GM19238 (cell line): ENCODE results near the gene RFTN1.
"Not testable (repeated sequence)": the region's sequence is repeated elsewhere in the genome, so short reads cannot be mapped to it uniquely, and the experiment has no call there.

ENCODE experiments used
- DNase-seq: peaks from one replicate; pipeline ENCODE4 v3.0.0; 2011; ENCODE audit warnings: low spot score; ENCODE audit not compliant: insufficient read length

RFTN1 gene

DNA sequence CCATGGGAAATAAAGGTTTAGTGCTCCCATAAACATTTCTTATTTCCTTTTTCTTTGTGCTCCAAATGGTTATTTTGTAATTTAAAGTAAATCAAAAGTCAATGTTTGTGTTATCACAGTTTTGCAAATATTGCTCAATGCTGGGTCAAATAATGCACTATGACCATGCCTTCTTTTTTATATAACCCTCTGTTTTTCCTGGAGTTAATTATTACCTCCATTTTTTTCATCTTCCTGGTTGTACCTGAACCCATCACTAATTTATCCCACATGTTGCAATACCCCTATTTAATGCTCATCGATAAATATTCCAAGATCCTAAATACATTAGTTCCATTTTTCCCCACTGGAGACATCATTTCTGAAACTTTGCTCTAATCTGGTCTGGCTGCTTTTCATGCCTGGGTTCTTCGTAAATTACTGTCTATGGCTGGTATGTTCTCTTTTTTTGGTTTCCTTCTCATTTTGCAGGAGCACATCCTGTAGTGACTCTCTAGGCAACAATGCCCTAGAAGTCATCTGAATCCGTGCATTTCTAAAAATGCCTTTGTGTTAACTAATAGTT lies 182.1 kb downstream of the RFTN1 start:
- no peak for DNase-seq

DNA sequence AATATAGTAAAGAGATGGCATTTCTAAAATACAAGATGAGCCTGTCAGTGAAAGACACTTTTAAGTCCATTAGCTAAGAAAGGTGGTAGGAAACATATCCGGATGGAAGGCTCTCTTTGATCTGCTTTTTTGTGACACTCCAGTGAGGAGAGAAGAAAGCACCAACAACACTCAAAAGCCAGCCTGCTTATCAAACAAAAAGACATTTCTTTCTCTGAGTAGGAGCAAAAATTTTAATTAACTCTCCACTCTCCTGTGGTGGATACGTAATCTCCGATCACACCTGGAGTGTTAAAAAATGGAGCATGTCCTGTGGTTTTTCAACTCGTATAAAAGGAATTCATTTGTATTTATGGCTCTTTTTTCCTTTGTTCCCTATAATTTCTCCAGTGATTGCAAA lies 183.1 kb downstream of the RFTN1 start:
- no peak for DNase-seq

DNA sequence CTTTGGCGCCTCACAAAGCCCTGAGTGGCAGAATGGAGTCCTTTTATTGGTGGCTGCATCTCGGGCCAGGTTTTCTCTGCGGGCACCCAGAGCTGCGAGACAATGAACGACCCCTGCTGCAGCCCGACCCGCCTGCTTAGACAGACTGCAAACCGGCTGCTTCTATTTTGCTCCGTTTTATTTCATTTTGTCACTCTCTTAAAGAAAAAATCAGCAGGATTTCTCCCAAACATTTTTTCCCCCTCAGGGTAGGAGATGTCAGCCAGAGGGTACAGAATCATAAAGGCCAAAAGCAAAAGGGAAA lies 183.7 kb downstream of the RFTN1 start:
- no peak for DNase-seq

DNA sequence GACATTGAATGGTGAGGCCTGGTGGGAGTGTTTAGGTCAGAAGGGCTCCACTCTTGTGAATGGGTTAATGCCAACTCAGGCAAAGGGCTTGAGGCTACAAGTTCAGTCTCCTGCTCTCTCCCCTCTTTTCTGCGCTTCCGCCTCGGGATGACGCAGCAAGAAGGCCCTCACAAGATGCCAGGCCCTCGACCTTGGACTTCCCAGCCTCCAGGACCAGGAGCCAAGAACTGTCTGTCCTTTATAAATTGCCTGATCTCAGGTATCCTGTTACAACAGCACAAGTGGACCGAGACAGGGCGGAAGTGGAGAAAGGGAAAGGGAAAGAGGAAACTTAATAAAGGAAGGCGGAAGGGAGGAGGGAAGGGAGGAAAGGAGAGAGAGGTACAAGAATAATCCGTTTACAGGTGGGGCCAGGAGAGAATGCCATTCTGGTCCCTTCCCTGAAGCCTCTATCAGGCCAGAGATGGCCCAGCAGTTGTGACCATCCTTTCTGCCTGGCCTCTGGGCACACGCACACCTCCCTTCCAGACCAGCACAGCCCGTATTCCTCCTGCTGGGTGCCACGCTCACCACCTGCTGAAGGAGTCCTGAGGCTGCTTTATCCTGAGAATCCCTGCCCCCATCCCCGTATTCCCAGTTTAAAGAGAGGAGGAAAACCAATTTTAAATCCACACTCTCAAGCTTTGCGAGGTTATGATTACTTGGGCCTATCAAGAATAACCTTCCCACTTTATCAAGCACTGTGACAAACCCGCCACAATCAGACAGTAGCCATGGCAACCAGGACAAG lies 184.3 kb downstream of the RFTN1 start:
- DNase-seq: no peak

DNA sequence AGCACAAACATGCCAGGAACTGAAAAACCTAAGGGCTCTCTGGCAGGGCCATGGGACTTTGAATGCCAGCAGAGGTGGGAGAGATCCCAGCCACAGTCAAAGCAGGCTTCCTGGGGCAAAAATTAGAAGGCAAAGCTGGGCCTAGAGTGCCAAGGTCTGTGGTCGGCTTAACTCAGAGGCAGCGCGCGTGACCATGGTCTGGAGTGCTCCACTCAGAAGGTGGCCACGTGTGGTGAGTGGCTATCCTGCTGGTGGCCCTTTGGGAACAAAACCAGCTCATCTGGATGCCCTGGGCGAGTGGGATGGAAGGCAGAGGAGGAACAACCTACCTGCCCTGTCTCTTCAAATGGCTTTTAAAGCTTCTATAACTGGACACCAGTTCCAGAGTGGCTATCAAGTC lies 185.4 kb downstream of the RFTN1 start:
- no peak for DNase-seq

DNA sequence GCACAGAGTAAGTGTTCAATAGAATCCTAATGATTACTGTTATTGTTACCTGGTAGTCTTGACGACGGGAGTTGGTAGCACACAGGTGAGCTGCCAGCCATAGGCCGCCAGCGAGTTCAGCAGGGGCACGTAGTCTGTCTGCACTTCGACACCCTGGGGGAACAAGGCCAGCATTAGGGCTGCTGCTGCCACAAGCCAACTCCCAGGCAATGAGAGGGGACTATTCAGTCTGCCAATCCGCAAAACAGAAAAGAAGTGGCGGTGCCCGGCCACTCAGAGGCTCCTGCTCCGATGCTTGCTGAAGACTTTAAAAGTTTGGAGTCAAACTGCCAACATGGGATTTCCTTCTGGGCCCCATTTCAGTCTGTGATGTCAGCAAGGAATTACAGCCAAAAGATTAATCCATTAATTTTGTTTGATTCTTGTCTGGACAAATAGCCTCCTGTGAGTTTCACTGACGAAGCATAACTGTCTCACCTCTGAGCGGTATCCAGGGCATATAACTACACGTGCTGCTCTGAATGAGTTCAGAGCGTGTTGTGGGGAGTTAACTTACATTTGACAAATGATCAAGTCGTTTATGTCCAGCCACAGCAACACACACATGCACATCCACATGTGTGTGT lies 186.7 kb downstream of the RFTN1 start:
- no peak for DNase-seq

DNA sequence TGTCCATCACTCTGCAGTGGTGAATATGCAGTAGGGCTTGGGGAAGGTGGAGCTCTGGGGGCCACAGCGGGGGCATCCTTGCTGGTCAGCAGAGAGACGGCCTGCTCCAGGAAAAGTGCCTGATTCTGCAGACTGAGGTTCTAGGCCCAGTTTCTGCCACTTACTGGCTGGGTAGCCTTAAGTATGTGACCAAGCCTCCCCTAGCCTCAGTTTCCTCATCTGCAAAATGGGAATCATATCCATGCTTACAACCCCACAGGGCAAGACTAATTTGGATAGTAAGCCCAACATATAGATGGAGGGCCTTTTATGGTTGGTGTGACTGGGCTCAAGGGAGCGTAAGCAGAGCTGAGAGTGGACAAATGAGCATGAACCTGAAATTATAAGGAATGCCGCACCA lies 187.6 kb downstream of the RFTN1 start:
- no peak for DNase-seq

DNA sequence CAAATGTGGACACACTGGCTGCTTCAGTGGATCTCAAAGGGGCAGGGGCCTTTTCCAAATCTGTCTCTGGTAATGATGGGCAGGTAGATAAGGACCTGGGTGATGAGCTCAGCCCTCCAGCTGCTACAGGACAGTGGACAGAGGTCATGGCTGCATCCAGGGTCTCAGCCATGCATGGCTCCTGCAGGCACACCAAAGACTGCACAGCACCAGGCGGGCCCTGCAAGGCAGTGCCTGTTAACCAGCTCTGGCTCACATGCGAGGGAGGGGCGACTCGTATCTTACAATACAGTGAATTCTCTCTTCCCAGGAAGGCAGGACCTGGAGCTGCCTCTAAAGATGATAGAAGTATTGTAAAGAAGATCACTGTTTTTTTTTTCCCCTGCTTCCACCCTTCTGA lies 189.8 kb downstream of the RFTN1 start:
- DNase-seq: no peak

DNA sequence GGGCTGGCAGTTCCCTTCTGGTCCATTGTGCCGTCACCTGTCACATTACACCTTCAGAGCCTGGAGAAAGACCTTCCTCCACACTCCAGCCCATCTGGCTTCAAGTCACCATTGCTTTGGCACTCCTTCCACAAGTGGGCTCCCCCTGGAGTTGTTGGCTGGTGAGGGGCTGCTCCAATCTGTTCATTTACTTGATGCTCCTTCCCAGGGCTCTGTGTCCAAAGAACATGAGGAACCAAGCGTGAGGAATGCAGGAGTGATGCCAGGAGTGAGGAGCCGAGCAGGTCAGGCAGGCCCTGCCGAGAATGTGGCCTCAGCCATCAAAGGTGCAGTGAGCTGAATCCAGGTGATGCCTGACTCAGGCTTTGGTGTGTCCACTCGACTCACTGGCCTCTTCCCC lies 191.3 kb downstream of the RFTN1 start:
- no peak for DNase-seq

DNA sequence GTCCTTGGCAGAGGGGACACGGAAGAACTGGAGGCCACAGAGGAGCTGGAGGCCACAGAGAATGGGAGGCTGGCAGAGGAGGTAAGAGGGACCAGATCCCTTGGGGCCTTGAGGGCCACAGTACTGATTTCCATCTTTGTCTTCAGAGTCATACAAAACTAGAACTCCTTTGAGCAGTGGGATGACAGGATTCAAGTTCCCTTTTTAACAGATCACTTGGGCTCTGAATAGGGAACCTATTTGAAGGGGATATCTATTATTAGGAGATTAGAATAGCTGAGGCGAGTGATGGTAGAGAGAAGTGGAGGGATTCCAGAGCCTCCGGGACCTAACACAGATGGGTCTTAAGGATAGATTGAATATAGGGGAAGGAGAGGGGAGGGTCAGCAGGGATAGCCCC lies 192.8 kb downstream of the RFTN1 start:
- DNase-seq: no peak

DNA sequence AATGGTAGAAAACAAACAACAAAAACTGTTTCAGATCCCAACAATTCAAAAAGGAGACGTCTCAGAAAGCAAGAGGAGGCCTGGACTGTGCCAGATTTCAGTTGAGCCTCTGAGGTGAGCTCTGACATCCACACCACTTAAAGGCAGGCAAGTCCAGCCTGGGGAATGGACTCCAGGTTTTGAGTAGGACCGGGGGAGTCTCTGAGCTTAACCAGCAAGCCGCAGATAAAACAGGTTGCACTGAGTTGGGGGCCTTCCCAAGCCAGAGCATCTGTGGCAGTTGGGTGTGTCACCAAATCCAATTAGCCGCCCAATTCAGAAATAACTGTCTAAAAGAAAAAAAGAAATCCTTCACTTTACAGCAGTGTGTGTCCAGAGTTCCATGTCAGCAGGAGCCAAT lies 193.8 kb downstream of the RFTN1 start:
- DNase-seq: no peak

DNA sequence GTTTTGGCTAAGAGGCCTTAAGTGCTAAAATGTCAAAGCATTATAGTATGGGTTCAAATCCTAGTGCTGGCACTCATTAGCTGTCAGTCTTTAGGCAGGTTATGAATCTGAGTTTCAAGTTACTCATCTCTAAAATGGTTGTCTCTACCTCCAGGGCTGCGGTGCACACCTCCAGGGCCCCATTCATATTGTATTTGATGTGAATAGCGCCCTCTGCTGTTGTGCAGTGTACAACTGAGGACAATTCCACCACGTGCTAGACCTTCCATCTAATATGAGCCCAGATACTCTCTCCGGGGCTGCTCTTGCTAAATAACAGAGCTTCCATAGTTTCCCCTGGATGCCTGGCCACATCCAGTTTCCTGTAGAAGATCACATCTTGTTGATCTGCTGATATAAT lies 194.2 kb downstream of the RFTN1 start:
- no peak for DNase-seq

DNA sequence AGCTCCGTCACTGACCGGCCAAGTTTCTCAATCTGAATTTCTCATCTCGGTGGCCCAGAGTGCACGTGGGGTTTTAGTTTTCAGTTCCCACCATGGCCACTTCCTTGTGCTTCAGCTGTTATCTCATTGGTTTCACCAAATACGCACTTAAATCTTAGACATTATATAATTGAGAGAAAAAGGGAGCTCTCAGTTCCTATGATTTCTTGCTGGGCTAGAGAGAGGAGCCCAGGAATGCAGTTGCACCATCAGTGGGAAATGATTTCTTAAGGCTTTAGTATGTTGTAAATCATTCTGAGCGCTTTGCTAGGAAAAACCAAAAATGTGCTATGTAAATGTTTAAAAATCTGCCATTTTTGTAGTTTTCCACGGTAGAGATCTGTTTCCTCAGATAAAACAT lies 195.3 kb downstream of the RFTN1 start:
- DNase-seq: no peak

DNA sequence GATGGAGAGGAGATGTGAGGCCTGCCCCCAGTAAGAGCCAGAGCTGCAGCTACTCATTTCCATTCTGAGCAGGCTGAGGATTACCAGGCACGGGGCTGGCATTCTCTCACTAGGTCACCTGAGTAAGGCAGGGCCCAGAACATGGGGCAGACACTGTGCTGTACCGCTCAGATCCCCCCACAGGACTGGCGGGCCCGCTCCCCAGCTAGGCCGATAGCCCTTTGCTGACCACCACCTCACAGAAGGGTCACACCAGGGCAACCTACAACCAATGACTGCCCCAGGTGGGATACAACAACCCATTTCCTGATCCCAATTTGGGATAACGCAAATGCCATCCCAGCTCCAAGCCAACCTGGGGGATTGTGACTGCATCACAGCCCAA lies 195.9 kb downstream of the RFTN1 start:
- DNase-seq: no peak

DNA sequence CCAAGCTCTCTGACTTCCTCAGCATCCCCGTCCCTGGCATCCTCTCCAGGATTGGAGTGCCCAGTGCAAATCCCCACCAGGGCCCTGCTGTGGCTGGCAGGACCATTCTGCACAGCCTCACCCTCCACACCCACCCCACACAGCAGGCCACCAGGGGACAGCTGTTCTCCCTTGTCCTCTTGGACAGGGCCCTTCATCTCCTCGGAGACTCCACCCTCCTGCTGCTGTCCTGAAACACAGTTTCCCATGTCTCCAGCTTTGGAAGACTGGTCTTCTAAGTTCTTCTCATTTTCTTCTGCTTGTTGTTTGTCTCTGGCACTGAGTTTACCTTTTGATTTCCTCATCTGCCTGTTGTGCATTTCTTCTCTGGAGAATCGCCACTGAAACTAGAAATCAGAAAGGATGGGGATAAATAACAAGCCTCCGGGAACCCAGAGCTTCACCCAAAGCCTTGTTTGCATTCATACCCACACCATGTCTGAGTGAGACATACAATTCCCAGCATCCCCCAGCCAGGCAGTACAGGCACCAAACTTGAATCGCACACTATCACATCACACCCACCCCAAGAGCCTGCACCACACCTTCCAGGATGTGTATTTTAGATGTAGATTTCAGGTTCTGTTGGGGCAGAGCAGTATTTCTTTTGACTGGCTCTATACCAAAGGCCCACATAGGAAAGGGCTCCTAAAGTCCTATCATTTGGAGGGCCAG lies 196.5 kb downstream of the RFTN1 start:
- no peak for DNase-seq

DNA sequence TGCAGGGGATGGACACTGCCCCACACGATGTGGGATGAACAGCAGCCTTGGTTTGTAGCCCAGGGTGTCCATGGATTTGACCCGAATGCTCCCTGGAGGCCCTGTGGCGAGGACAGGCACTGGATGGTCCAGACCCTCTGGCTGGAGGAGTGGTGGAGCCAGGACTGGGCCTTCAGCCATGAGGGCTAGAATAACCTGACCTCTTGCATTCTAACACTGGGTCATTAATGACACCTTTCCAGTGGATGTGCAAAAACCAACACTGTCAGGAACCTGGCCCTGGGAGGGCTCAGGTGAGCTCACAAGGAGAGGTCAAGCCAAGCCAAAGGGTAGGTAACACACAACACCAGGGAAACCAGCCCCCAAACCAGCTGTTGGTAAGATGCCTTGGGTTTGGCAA lies 197.1 kb downstream of the RFTN1 start:
- no peak for DNase-seq

DNA sequence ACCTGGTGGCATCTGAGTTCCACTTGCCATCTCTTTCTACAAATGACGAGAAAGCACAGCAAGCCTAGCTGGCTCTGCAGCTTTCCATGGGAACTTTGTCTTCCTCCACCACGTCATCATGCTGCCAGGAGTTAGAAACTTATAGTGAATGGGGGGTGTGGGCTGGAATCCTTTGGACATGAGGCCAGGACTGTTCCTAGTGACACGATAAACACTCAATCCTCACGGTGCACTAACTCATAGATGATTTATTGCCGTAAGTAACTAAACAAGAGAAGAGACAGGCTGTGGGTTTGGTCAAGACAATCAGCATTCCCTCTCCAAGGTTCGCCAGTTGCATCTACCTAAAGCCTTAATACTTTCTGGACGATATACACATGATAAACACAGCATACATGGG lies 197.9 kb downstream of the RFTN1 start:
- no peak for DNase-seq

DNA sequence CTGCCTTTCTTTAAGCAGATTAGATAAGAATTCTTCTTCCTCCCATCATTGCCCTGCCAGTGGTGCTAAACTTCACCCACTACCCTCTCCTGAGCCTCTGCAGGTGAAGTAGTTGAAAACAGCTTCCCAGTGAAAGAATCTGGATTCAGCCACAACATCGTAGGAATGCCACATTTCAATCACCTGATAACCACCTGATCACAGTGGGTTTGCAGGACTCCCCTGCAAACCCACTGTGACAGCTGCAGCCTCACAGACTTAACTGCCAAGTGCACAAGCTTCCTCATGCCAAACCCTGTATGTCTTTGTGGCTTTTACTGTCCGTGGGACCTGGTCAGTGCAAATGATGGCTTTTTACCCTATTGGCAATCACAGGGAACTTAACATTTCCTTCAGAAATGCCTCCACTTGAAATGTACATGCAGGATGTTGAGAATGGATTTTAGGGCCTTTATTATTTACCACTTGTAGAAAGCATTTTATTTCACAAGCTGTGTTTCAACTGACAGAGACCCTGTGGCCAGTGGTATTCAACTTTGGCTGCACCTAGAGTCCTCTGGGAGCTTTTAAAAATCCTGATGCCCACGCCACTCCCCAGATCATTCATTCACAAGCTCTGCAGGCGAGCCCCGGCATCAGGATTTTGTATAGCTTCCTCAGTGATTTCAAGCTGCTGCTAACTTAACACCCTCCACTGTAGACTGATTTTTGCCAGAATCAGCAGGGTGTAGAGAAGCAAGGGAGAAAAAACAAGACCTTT lies 199.4 kb downstream of the RFTN1 start:
- no peak for DNase-seq

DNA sequence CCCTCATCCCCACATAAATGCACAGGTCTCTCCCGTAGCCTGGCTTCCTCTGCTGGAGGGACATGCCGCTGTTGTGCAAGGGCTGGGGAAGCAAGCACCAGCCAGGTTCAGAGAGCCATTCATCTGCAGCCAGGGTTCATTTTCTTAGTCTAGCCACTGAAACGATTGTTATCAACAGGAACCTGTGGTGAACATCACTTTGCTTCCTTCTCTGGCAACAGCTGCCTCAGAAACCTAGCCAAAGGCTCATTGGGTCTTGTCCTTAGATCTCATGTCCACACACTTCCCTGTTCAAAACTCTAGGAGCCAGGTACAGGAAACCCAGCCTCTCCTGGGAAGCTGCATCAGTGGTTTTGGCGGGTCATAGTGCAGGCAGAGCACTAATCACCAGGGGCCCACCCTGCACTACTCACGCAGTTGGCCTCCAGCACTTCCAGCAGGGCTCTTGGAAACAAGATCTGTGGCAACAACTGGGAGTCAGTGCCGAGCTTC lies 201.5 kb downstream of the RFTN1 start:
- DNase-seq: peak; percentile 18

DNA sequence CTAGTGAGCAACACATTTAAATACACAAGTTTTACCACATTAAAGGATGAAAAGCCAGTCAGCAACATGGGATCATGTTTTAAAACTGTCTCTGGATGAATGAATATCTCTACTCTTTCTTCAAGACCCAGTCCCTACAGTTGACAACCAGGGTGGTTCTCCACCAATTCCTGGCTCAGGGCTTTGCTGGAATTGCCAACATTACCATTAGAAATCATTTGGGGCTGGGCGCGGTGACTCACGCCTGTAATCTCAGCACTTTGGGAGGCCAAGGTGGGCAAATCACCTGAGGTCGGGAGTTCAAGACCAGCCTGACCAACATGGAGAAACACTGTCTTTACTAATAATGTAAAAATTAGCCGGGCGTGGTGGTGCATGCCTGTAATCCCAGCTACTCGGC lies 203.0 kb downstream of the RFTN1 start:
- DNase-seq: not testable (repeated sequence)

DNA sequence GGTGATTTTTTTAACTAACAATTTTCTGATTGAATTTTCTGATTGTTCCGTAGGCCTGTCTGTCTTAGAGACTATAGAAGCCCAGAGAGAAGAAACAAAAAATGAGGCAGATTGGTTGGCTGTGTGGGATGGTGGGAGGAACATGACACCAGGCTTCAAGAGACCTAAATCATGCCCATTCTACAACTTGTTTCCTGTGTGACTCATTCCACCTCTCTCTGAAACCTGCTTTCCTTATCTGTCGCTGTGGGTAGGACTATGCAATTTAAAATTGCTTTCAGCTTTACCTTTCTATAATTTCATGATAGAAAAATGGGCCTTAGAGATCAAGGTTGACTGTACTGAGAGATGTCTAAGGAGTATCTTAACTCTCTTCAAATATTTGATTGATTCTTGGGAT lies 203.9 kb downstream of the RFTN1 start:
- no peak for DNase-seq

DNA sequence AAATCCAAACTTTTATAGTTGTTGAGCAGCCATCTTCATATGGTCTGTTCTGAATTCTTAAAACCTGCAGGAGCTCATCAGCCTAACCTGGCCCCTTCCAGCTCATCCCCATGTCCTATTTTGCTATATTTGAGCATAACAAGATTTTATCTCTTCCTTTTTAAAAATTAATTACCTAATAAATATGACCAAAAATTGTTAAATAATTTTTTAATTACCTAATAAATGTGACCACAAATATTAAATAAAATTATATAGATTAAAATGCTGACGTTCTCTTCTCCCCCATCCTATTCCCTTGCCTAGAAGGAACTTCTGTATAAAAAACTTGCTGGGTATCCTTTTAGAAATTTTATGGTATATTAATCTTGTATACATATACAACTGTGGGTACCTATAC lies 204.8 kb downstream of the RFTN1 start:
- no peak for DNase-seq
